SW 1271 (cell line): Measurements from ENCODE around the gene GIPC1.
"Not testable (repeated sequence)": the region's sequence is repeated elsewhere in the genome, so short reads cannot be mapped to it uniquely, and the experiment has no call there.

Experiments used
- DNase-seq, 2 experiments: peaks; one replicate each; lab custom pipeline; 2025; lab: John Stamatoyannopoulos, UW

Gene GIPC1

DNA sequence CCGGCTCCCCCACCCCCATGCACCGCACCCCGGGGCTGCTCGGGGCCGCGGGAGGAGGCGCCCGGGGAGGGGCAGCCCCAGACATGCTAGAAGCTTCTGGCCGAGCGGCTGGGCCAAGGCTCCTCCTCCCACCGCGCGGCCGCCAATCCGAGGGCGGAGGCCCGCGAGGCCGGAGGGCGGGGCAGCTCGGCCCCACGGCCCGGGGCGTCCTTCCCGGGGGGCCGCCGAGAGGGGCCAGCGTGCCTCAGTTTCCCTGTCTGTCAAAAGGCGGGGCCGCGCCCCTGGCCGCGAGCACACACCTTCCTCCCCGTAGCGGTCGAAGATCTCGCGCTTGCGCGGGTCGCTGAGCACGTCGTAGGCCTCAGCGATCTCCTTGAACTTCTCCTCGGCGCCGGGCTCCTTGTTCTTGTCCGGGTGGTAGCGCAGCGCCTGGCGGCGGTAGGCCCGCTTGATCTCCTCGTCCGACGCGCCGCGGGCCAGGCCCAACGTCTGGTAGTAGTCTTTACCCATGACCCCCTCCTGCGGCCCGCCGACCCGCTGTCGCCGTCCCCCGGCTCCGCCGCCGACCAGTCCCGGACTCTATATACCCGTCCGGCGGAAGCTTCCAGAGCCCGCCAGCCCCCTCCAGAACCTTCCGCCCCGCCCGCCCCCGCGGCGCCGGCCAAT lies 22.0 kb upstream of the GIPC1 start, which contains the start of gene DNAJB1:
Gene DNAJB1 (minus strand): TSS at position 558 of the 666 bp plus-strand sequence. CDS start 48 bp downstream, at position 510.
- peak; percentile 35 to 61 for DNase-seq

DNA sequence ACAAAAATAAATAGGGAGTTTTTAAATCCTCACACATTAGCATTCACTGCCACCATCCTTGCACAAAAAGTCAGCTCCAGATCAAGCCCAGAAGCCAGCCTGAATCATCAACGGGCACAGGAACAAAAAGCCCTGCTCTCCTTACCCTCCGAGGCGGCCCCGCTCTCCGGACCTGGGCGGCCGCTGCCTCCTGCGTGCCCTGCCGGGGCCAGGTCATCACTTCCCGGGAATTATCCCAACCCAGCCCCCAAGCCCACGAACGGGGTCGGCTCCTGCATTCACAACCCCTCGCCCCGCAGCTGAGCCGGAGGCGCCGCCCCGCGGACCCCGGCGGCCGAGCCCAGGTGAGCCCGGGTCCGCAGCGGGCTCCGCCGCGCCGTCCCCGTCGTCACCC lies 21.5 kb upstream of the GIPC1 start:
- no peak for DNase-seq

DNA sequence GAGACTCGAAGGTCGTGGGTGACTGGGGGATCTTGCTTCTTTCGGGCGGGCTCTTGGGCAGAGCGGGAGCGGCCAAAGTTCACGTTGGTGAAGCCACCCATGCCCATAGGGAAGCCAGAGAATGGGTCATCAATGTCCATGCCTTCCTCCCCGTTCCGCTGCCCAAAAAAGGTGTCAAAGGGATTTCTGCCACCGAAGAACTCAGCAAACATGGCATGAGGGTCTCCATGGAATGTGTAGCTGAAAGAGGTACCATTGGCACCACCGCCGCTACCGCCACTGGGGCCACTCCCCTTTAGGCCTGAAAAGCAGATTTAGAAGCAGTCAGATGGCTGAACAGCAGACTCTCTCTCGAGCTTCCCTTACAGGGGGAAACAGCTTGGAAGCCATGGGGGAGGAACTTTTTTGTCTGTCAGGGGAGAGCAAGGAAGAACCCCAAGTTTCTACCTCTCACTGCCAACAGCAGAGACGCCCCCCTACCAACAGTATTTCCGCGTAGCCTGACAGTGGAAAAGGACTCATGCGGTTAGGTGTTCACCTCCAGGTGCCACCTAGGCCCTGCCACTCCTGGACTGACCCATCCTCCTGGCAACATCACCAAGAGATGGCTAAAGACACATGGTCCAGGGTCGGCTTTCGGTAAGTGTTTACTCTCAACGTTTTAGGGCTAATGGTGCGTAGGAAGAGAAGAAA lies 21.0 kb upstream of the GIPC1 start:
- no peak for DNase-seq

DNA sequence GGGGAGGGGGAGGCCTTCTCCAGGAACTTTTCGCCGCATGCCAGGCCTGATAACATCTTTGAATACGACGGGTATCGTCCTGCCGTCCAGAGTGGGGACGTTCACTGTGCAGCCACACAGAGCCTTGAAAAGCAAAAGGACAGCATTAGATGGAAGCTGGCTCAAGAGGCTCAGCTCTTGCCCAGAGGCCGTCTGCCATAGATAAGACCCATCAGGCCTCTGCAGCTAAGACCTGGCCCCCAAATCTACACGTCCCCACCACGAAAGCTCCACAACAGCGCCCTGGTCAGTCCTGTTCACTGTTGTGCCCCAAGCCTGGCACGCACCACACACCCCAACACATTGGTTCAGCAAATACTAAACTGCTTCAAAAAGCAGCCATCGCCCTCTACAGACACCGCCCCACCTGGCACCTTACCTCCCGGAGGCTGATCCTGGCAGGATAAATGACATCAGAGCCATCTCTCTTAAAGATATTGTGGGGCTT lies 20.2 kb upstream of the GIPC1 start:
- DNase-seq: no peak

DNA sequence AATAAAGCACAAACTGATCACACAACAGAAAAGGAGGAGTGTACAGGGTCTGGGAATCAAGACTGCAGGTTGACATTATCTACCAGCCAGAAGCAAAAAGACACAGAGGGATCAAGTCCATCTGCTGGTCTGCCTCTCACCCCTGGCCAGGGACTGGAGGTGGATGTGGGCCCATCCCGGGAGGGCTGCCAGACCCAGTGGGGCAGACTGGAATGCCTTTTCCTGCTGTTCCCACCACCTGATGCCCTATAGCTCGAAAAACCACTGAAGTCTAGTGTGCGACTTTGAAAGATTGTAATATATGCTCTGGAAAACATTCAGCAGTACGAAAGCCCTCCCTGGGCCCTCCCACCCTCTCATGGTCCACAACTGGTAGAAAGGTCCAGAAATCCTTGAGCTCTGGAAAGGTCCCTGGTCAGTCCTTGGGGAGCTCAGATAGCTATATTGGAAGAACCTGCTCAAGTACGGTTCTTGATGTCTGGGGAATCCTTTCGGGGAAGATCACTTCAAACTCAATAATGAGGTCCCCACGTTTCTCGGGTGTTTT lies 19.6 kb upstream of the GIPC1 start:
- DNase-seq: no peak

DNA sequence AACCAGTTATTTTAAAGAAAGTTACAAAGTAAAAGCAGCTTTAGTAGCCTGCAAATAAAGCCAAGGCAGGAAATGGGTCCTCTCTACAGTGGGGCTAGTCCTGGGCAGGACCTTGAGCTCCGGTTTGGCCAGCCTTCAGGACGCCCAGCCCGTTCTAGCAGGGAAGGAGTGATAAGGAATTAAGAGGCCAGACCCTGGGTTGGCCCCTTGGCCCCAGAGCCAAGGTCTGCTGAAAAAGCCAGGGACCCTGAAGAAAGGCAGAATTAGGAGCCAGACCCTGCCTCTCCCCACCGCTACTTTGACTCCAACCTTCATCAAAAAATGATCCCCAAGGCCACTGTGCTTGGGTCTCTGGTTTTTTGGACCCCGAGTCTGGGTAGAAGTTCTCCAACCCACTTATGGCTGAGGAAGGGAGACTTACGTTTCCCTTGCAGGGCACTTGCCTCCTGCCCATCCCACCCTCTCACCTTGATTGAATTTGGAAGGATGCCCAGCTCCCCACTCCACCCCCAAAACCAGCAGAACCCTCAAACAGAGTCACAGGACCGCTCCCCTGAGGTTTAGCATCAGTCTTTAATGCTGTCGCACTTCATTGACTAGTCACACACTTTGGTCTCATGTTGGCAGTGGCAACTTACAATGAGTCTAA lies 18.4 kb upstream of the GIPC1 start:
- DNase-seq: no peak

DNA sequence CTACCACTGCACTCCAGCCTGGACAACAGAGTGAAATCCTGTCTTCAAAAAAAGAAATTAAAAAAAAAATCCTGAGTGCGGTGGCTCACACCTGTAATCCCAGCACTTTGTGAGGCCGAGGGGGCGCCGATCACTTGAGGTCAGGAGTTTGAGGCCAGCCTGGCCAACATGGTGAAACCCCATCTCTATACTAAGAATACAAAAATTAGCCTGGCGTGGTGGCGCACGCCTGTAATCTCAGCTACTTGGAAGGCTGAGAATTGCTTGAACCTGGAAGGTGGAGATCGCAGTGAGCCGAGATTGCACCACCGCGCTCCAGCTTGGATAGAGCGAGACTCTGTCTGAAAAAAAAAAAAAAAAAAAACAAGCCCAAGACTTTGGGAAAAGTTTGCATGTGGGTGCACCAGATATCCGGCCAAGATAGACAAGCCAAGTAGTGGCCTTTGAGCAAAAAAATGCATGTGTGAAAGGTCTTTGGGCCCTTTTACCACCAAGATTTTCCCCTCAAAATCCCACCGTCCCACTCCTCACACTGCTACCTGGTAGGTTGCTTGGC lies 16.6 kb upstream of the GIPC1 start:
- DNase-seq: no peak

DNA sequence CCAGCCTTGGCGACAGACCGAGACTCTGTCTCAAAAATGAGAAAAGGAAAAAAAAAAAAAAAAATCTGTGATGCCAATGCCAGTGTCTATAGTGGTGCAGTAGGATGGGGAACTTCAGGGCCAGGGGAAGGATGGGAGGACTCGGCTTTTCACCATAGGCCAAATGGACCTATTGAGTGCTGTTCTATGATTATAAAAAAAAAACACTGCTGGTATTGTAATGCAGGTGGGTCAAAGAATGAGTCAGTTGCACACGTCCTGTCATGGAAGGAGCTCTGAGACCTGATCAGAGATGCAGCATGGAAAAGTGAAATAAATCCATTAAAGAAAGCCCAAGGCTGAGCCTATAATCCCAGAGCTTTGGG lies 15.3 kb upstream of the GIPC1 start:
- no peak for DNase-seq

DNA sequence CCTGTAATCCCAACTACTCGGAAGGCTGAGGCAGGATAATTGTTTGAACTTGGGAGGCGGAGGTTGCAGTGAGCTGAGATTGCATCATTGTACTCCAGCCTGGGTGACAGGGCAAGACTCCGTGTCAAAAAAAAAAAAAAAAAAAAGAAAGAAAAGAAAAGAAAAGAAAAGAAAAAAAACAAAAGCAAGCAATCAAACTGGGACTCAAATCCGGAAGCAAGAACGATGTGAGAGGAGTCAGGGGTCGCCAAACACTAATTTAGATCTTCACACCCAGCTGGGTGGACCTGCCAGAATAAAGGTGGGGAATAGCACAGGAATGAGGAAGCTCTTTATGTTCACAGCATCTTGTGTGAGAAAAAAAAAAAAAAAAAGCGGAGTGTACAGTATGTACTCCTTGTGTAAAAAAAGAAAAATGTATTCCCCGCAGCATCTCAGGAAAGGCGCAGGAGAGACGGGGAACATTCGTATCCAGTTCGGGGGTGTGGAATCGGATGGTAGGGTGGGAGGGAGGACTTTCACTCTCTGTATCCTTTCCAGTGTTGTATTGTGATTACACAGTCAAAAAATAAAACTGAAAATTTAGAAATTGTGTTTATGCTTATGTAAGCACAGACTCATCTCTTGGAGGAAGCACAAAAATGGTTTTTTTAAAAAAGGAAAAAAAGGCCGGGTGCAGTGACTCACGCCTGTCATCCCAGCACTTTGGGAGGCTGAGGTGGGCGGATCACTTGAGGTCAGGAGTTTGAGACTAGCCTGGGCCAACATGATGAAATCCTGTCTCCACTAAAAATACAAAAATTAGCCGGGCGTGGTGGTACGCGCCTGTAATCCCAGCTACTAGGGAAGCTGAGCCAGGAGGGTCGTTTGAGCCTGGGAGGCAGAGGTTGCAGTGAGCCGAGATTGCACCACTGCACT lies 14.6 kb upstream of the GIPC1 start:
- no peak for DNase-seq

DNA sequence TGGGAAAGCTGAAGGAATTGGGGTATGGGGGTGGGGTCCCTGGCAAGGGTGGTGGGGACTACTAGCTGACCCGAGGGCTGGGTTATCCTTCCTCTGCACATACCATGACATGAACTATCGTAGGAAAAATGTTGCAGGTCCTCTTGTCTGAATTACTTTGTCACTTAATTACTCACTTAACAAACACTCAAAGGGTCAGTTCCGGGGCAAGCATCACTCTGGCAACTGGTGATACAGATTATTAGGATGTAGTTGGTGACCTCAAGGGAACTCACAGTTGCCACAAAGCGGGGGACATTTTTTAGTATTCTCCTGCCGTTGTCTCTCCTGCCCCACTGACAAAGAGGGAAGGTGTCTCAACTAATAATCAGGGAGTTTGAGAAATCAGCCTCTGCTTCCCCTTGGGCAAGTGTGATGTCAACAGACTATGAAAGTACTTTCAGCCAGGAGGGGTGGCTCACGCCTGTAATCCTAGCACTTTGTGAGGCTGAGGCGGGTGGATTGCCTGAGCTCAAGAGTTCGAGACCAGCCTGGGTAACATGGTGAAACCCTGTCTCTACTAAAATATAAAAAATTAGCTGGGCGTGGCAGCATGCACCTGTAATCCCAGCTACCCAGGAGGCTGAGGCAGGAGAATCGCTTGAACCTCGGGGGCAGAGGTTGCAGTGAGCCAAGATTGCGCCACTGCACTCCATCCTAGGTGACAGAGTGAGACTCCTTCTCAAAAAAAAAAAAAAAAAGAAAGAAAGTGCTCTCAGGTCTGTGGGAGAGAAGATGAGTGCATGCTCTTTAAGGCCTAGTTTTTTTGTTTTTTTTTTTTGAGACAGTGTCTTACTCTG lies 12.0 kb upstream of the GIPC1 start:
- peak; percentile 75 to 89 for DNase-seq

DNA sequence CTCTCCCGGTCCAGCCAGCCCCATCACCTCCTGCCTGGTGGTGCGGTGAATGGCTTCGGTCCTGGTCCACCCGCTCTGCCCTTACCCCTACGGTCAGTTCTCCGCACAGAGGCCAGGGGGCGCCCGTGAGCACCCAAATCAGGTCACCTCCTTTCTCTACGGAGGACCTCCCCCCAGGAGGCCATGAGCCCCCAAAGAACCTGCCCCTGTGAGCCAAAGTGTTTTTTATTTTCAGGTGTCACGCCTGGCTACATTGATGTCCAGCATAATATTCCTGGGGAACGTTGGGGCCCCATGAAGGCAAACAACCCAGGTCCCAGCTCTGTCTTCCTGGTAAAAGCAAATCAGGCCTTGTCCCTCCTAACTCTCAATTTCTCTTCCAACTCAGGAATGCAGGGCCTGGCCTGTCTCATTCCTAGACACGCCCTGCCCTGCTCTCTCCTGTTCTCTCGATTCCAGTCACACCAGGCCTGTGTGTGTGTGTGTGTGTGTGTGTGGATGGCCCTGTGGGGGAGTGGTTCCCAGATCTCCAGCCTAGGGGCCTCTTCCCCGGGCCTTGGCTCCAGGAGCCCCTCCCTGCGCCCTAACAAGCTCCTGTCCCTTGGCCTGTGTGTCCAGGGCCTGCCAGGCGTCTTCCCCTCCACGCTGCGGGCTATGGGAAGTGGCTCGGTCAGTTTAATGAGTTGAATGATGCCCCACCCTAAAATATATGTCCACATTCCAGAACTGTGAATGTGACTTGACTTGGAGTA lies 9.7 kb upstream of the GIPC1 start:
- DNase-seq: peak; percentile 65 to 73

DNA sequence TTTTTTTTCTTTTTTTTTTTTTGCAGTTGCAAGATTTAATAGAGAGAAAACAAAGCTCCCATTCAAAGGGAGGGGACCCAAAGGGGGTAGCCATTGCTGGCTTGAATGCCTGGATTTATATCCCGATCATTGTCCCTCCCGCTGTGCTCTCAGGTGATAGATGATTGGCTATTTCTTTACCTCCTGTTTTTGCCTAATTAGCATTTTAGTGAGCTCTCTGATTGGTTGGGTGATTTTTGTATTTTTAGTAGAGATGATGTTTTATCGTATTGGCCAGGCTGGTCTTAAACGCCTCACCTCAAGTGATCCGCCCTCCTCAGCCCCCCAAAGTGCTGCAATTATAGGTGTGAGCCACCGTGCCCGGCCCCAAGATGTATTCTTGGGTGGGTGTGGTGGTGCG lies 8.6 kb upstream of the GIPC1 start:
- not testable (repeated sequence) for DNase-seq

DNA sequence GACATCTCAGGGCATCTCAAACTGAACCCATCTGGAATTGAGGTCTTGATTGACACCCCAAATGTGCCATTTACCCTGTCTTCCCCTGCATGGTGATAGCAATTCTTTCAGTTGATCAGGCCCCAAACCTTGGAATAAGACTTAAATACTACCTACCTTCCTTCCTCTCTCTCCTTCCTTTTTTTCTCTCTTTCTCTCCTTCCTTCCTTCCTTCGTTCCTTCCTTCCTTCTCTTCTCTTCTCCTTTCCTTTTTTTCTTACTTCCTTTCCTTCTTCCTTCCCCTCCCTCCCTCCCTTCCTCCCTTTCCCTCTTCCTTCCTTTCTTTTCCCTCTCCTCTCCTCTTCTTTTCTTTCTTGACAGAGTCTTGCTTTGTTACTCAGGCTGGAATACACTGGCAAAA lies 7.4 kb upstream of the GIPC1 start:
- DNase-seq: no peak

DNA sequence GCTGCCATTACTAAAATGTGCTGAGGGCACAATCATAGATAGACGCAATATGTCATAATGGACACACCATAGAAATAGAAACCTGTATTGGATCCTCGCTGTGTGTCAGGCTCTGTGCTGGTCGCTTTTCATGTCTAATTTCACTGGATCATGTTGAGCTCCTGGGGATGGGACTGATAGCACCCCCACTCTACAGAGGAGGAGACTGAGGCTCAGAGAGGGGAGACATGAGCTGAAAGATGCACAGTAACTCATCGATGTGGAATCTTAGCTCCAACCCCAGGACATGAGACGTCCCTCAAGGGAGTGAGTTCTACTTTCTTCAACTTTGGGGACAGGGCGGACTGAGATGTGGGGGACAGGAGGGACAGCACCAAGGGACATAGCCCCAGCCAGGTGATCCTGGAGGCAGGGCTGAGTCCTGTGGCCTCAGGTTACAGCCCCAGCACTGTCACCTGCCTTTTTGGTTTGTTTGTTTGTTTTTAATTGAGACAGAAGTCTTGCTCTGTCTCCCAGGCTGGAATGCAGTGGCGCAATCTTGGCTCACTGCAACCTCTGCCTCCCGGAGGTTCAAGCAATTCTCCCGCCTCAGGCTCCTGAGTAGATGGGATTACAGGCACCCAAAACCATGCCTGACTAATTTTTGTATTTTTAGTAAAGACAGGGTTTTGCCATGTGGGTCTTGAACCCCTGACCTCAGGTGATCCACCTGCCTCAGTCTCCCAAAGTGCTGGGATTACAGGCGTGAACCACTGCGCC lies 6.6 kb upstream of the GIPC1 start:
- DNase-seq: no peak

DNA sequence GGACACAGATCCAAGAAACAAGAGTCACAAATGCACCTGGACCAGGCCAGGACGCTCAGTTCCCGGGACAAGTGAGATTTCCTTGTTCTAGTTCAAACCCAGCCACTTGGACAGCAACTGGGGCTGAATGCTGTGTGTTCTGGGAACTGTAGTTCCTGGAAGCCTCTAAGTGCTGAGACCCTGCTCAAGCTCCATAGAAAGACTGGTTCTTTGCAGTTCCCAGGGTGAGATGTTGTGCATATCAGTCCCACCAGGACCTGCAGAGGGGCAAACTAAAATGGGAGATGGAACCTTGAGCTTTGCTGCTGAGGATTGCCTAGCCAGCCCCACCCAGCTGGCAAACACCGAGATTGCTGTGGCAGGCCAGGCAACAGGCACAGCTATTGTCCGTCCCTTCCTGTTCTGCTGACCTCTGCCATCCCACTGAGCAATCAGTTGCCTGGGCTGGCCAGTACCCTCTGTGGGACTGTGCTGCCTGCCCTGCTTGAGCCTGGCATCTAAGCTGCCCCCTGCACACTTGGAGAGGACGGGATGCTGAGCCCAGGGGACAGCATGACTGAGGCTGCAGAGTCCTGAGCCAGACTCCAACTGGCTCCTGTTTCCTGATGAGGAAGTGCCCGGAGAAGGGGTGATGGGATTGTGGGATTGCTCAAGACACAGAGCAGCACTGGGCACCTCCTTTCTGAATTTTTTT lies 1.4 kb upstream of the GIPC1 start:
- no peak for DNase-seq

DNA sequence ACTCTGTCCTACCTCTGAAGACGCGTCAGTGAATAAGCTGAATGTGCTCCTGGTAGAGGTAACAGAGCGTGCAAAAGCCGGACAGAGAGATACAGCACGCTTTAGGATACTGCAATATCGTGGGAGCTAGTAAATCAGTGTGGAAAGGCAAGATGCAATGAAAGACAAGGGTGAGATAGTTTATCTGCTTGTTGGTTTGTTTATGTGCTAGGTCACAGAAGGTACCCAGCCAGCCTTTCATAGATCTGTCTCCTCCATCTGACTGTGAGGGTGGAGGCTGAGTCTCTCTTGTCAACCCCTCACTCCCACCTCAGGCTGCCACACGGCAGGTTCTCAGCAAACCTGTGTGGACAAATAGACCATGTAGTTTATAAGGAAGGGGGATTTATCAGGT lies 904 bp upstream of the GIPC1 start:
- no peak for DNase-seq

DNA sequence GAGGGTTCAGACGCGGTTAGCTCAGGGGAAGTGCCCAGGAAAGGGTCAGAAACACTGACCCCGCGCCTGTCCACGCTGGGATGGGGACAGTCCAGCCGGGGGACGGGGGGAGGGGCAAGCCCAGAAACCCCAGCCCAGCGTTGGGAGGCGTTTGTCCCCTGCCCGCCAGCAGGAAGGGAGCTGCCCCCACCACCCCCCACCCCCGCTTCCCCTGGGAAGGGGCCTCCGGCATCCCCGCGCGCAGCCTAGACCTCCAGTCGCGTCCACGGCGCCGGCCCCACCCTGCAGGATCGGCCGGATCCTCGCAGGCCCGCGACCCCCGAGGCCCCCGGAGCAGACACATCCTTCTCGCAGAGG lies 277 bp downstream of the GIPC1 start:
- no peak for DNase-seq

DNA sequence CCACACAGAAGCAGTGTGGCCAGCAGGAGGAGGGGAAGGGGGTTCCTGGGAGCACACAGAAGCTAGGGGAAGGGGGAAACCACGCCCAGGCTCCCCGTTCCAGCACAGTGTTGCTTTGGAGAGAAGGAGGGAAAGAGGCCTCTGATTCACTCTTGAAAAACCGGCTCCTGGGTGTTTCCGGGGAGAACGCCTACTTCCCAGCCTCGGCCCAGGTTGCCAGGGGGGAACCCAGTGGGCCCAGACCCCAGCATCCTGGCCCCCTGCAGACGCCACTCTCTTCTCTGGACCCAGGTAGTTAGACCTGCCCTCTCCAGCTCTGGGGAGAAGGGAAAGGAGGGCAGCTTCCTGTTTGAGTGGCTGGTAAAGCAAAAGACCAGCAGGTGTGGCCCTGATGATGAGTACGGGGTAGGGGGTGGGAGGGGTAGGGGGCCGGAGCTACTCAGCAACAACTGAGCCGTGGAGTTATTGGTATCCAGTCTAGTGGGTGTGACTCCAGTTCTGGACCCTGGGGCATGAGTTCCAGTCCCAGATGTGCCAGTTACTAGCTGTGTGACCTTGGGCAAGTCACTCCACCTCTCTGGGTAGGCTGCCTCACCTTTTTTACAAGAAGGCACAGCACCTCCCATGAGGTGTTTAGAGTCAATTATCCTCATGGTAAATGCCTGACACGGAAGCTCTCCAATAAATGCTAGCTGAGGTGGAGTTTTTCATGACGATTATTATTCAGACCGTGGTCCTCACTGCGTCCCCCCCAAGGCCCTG lies 836 bp downstream of the GIPC1 start:
- no peak for DNase-seq
